ENCODE results near the gene SAPCD2.

Gene SAPCD2

GRCh38 chr9:137107312-137107921 is 37.1 kb upstream of the SAPCD2 start:
- no peak for DNase-seq

DNA sequence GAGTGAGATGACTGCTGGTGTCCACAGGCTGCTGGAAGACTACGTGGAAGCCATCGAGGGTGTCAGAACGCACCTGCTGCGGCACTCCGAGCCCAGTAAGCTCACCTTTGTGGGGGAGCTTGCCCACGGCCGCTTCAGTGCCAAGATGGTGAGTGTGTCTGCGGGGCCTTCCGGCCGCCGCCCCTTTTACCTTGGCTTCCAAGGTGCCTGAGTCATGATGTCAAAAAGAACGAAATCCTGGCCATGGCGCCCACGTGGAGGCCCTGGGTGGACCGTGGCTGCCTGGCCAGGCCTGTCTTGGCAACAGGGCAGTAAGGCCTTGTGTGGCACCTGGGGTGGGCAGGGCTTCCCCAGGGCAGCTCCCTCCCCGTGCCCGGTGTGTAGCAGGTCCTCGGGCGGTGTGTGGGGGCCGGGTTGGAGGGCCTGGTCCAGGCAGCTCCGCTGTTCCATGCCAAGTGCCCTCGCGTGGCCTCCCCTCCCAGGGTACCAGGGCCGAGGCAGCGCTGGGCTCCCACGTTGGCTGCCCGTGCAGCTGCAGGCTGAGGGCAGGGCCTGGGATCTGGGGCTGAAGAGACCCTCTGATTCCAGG is 36.4 kb upstream of the SAPCD2 start:
- DNase-seq = no peak

GRCh38 chr9:137105814-137106661 is 35.7 kb upstream of the SAPCD2 start:
- no peak for DNase-seq

DNA sequence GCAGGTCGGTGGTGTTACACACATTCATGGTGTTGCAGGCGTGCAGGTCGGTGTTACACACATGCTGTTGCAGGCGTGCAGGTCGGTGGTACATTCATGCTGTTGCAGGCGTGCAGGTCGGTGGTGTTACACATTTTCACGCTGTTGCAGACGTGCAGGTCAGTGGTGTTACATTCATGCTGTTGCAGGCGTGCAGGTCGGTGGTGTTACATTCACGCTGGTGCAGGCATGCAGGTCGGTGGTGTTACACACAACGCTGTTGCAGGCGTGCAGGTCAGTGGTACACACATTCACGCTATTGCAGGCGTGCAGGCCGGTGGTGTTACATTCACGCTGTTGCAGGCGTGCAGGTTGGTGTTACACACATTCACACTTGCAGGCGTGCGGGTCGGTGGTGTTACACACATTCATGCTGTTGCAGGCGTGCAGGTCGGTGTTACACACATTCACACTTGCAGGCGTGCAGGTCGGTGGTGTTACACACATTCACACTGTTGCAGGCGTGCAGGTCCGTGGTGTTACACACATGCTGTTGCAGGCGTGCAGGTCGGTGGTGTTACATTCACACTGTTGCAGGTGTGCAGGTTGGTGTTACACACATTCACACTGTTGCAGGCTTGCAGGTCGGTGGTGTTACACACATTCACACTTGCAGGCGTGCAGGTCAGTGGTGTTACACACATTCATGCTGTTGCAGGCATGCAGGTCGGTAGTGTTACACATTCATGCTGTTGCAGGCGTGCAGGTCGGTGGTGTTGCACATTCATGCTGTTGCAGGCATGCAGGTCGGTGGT is 33.0 kb upstream of the SAPCD2 start:
- DNase-seq = no peak

DNA sequence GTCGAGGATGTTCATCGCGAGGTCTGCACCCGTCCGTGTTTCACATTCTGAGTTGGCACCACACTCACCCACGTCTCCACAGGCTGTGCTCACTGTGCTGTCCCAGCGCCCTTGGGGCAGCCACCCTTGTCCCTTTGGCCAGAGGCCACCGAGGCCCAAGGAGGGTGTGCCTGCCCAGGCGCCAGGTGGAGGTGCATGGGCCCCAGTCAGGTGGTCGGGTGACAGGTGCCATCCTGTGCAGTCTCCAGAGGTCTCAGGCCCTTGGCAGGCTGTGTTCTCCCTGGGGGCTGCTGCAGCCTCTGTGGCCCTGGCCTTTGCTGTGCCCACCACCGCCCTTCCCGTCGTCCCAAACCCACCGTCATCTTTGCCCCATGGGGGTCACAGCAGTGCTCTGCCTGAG is 28.9 kb upstream of the SAPCD2 start:
- DNase-seq = no peak

DNA sequence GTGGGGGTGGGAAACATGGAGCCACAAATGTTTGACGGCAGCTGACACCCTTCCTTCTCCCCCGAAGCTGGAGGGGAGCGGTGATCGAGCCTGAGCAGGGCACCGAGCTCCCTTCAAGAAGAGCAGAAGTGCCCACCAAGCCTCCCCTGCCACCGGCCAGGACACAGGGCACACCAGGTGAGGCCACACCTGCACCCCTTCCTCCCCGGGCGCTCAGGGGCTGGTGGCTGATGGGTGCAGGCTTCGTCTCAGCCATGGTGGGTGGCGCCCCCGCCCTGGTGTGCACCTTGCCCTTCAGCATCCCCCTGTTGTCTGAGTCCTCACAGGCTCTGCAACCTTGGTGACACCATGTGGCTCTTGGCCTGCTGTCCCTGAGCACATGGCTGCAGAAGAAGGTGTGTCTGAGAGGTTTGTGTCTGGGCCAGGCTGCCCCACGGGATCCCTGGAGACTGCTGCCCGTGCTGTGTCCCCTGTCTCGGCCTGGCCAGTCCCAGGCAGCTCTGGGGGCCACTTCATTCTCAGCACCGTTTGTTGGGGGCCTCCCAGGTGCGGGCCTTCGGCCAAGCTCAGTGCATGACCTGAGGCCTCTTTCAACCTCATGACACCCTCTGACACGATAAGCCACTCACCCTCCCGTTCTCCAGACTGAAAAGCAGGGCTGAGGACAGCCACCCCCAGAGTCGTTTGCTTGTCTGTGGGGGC is 27.6 kb upstream of the SAPCD2 start:
- no peak for DNase-seq

DNA sequence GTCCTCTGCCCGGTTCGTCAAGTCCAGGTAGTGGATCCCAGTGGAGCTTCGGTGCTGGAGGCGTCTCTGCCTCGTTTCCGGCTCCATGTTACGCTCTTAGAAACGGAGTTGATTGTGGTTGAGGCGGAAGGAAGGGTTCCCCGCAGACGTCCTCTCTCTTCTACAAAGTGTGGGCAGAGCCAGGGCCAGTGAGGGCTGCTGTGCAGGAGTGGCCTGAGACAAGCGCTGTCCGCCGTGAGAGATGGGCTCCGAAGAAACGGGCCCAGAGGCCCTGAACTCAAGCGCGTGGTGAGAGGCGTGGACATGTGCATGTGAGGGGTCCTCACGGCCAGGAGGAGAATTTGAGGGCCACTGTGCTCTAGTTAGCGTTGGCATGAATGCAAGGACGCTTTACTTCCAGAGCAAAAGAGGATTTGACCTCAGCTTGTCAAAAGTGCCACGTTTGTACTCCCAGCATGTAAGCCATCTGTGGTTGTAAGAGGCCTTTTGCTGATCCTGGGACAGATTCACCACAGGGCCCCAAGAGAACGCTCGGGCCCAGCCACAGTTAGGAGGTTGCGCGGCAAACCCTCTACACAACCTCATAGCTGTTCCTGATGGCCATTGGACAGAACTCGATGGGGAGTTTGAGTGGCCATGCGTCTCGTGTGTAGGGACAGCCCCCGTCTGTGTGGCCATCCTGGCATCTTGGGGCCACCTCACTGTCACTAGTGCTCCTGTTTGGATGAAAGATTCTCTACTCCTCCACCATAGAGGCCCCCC is 26.6 kb upstream of the SAPCD2 start:
- no peak for DNase-seq

DNA sequence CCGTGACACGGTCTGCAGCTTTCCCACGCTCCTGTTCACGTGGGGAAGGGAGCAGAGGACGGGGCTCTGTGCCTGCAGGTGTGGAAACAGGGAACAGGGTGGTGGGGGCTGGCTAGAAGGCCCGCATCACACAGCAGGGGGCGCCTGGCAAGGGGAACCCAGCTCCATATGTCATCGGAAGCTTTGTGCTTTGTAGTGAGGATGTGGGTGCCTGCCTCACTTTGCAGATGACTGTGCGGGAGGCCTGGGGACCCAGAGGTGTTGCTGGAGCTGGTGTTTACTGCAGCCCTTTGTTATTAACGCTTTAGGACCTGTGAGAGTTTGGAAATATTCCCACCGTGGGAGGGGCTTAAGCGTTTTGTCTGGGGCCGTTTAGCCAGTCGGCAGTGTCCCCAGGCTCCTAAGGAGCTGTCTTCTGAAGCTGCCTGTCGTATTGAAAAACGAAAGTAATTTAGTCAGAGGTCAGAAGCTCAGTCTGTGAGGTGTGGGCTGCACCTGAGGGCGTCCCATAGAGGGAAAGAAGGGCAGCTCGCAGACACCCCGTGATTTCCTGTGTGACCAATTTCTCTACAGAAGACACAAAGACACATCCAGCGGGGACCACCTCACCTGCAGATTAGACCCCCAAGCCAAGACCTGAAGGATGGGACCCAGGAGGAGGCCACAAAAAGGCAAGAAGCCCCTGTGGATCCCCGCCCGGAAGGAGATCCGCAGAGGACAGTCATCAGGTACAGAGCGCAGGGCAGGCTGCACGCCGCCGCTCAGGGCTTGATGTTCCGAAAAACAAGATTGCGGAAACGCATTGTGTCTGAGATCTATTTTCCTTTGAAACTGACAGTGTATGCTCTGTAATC is 25.5 kb upstream of the SAPCD2 start:
- DNase-seq = no peak

GRCh38 chr9:137089232-137089947 is 19.0 kb upstream of the SAPCD2 start:
- no peak for DNase-seq

DNA sequence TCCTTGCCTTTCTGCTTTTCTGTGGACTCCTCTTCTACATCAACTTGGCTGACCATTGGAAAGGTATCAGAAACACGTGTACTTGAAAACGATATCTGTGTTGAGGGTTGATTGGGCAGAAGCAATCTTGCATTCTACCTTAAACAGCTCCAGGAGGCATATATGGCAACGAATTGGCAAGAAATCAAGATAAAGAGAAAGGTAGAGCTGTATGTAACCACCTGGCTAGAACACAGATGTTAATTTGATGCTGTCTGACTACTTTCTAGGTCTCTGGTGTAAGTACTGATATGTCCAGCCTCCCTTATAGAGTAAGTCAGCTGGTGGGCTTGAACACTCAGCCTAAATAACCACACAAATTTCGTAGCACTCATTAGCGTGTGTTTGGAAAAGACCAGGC is 17.8 kb upstream of the SAPCD2 start:
- no peak for DNase-seq

DNA sequence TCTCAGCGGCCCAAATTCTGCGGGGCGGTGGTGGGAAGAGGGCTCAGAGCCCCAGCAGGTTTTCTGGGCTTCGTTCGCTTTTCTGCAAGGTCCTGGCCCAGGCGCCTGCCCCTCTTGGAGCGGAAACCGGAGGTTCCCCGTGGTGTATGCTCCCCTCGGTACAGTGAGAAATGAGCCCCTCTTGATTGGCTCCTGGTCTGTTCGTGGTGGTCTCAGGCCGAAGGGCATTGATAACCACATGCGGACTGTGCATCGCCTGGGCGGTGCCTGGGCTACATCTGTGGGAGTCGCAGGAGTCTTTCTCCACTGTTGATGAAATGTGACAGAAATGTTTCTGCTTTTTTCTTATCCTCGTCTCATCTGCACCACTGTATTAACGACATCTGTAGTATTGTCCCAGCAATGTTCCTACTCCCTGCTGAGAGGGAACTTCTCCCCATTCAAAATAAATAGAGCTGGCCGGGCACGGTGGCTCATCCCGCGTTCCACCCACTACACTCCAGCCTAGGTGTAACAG is 17.1 kb upstream of the SAPCD2 start:
- no peak for DNase-seq

- peak; percentile 96 for DNase-seq
Measured at GRCh38 chr9:137086531-137087408, 16.4 kb upstream of the SAPCD2 start, which contains the start of gene MAN1B1. TSS of gene MAN1B1 (plus strand) at chr9:137086985. CDS start at chr9:137087000, 15 bp downstream.

GRCh38 chr9:137085920-137086530 is 15.7 kb upstream of the SAPCD2 start:
- no peak for DNase-seq

GRCh38 chr9:137084526-137084925 is 14.2 kb upstream of the SAPCD2 start:
- no peak for DNase-seq

GRCh38 chr9:137083394-137084004 is 13.1 kb upstream of the SAPCD2 start:
- DNase-seq = no peak

DNA sequence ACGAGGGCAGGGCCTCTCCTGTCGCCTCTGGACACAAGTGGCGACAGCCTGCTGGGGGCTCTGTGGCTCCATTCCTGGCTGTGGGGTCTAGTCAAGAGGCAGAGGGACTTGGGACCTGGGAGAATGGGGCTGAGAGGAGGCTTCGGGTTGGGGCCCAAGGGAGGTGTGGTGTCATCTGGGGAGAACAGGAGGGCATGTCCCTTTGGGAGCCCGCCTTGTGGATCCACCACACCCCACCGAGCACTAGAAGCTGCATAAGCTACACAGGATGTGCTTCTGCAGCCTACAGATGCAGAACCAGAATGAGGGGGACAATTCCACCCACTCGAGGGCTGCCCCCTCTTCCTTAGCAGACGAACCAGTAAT is 12.6 kb upstream of the SAPCD2 start:
- no peak for DNase-seq

GRCh38 chr9:137082222-137082924 is 12.0 kb upstream of the SAPCD2 start:
- DNase-seq = no peak

Data from NCI-H510A (cell line).